Hematopoietic multipotent progenitor cell treated with erythropoietin and hydrocortisone succinate and interleukin-3 and kit ligand, for 8 days (in vitro differentiated cells): ENCODE results near the gene MBLAC1.
A peak's percentile ranks its signal among the peaks of the same experiment; 100 is the strongest.
"Not testable (repeated sequence)": the region's sequence is repeated elsewhere in the genome, so short reads cannot be mapped to it uniquely, and the experiment has no call there.

Experiments
- DNase-seq: peaks from one replicate; pipeline ENCODE4 v3.0.0-alpha.2; 2015

Gene MBLAC1

GRCh38 chr7:100124301-100125230 lies 2.2 kb upstream of the MBLAC1 start:
- DNase-seq, result peak; percentile 64

GRCh38 chr7:100126239-100126930 lies 382 bp upstream of the MBLAC1 start:
- DNase-seq, result no peak

- peak; percentile 52 for DNase-seq
Measured at GRCh38 chr7:100127866-100128636, 1.3 kb downstream of the MBLAC1 start.

- DNase-seq, result no peak
Measured at GRCh38 chr7:100128637-100128963, 1.8 kb downstream of the MBLAC1 start.

- DNase-seq, result not testable (repeated sequence)
Measured at GRCh38 chr7:100130220-100130607, 3.4 kb downstream of the MBLAC1 start.

GRCh38 chr7:100130608-100131453 lies 4.1 kb downstream of the MBLAC1 start:
- DNase-seq, result peak; percentile 64

- no peak for DNase-seq
Measured at GRCh38 chr7:100132126-100132525, 5.4 kb downstream of the MBLAC1 start.

- DNase-seq, result peak; percentile 78
Measured at GRCh38 chr7:100132697-100133151, 6.0 kb downstream of the MBLAC1 start.

- DNase-seq, result no peak
Measured at GRCh38 chr7:100137851-100138760, 11.3 kb downstream of the MBLAC1 start.

GRCh38 chr7:100141555-100141949 lies 14.8 kb downstream of the MBLAC1 start:
- DNase-seq, result no peak

GRCh38 chr7:100142461-100142860 lies 15.7 kb downstream of the MBLAC1 start:
- DNase-seq, result no peak

- peak; percentile 68 for DNase-seq
Measured at GRCh38 chr7:100146350-100146749, 19.6 kb downstream of the MBLAC1 start.

GRCh38 chr7:100147278-100147677 lies 20.5 kb downstream of the MBLAC1 start:
- DNase-seq, result no peak

GRCh38 chr7:100148225-100148558 lies 21.4 kb downstream of the MBLAC1 start:
- DNase-seq, result no peak

GRCh38 chr7:100148559-100149328 lies 22.0 kb downstream of the MBLAC1 start, which contains the start of gene LAMTOR4:
LAMTOR4 (plus strand) TSS chr7:100148918; CDS start chr7:100148973, 55 bp downstream.
- peak; percentile 99 for DNase-seq

- DNase-seq, result no peak
Measured at GRCh38 chr7:100152404-100152803, 25.6 kb downstream of the MBLAC1 start.

GRCh38 chr7:100152937-100153666 lies 26.3 kb downstream of the MBLAC1 start:
- DNase-seq, result no peak

- DNase-seq, result peak; percentile 58
Measured at GRCh38 chr7:100153708-100154535, 27.2 kb downstream of the MBLAC1 start.
